HG02571 (cell line): Measurements from ENCODE around the gene SLC27A5.

Source experiments
- ATAC-seq: cut with Tn5 transposase; IDR thresholded peaks from one replicate; pipeline ENCODE4 v1.9.1; 2021; ENCODE audit warnings: mild to moderate bottlenecking, moderate library complexity; ENCODE audit not compliant: unreplicated experiment

SLC27A5 gene

GRCh38 chr19:58511353-58512208, at the start of gene SLC27A5:
Gene SLC27A5 (minus strand): TSS chr19:58511992. CDS start chr19:58511955, 37 bp downstream.
- no peak for ATAC-seq

- ATAC-seq, result no peak
These were observed 49.1 kb upstream of the SLC27A5 start for GRCh38 chr19:58560921-58561320.

GRCh38 chr19:58560007-58560887, 48.5 kb upstream of the SLC27A5 start:
- ATAC-seq, result no peak

GRCh38 chr19:58559275-58560006, 47.6 kb upstream of the SLC27A5 start:
- ATAC-seq, result peak; percentile 29

GRCh38 chr19:58558623-58559274, 47.0 kb upstream of the SLC27A5 start:
- ATAC-seq, result peak; percentile 46

GRCh38 chr19:58558066-58558622, 46.4 kb upstream of the SLC27A5 start, which contains the start of gene UBE2M:
Gene UBE2M (minus strand): TSS chr19:58558611. CDS start chr19:58558381, 230 bp downstream.
- ATAC-seq, result no peak

- no peak for ATAC-seq
These were observed 45.7 kb upstream of the SLC27A5 start for GRCh38 chr19:58557221-58558065.

GRCh38 chr19:58556622-58557220, 44.9 kb upstream of the SLC27A5 start:
- no peak for ATAC-seq

- no peak for ATAC-seq
These were observed 44.3 kb upstream of the SLC27A5 start for GRCh38 chr19:58555920-58556621.

- no peak for ATAC-seq
These were observed 43.6 kb upstream of the SLC27A5 start for GRCh38 chr19:58555369-58555885.

GRCh38 chr19:58554494-58555368, 42.9 kb upstream of the SLC27A5 start, which contains the start of gene CHMP2A:
Gene CHMP2A (minus strand): TSS chr19:58555105. CDS start chr19:58554212, 893 bp downstream.
- ATAC-seq, result peak; percentile 34

- ATAC-seq, result no peak
These were observed 42.2 kb upstream of the SLC27A5 start for GRCh38 chr19:58553799-58554493.

GRCh38 chr19:58552655-58553054, 40.9 kb upstream of the SLC27A5 start:
- ATAC-seq, result no peak

GRCh38 chr19:58551577-58552471, 40.0 kb upstream of the SLC27A5 start:
- no peak for ATAC-seq

- no peak for ATAC-seq
These were observed 39.3 kb upstream of the SLC27A5 start for GRCh38 chr19:58551123-58551497.
